Mesendoderm (in vitro differentiated cells): Measurements from ENCODE around the gene DEXI.
"Not testable (repeated sequence)": the region's sequence is repeated elsewhere in the genome, so short reads cannot be mapped to it uniquely, and the experiment has no call there.

Experiments used
- DNase-seq: peaks from one replicate; pipeline ENCODE4 v3.0.0; 2013
- H2AK5ac ChIP-seq: 2 replicates; pipeline ENCODE4 v1.6.1; 2013; ENCODE audit warnings: low read length, inconsistent platforms
- H2BK120ac ChIP-seq: 2 replicates; pipeline ENCODE4 v1.6.1; 2013; ENCODE audit warnings: low read depth, mild to moderate bottlenecking, low read length, moderate library complexity, mixed read lengths
- H2BK15ac ChIP-seq: replicated peaks from 2 replicates; pipeline ENCODE4 v1.6.1; 2013; ENCODE audit warnings: low read depth, mild to moderate bottlenecking, moderate library complexity
- H2BK5ac ChIP-seq: 2 replicates; pipeline ENCODE4 v1.6.1; 2013; ENCODE audit warnings: low read length, inconsistent platforms
- H3K18ac ChIP-seq: 2 replicates; pipeline ENCODE4 v1.6.1; 2013; ENCODE audit warnings: mild to moderate bottlenecking, low read length, mixed read lengths
- H3K23ac ChIP-seq: one replicate; pipeline ENCODE4 v1.6.1; 2013; ENCODE audit warnings: low read length
- H3K27ac ChIP-seq: 2 replicates; pipeline ENCODE4 v1.5.1; 2013; ENCODE audit warnings: low read depth, mild to moderate bottlenecking, inconsistent platforms, low read length, moderate library complexity
- H3K27me3 ChIP-seq: 2 replicates; pipeline ENCODE4 v1.6.1; 2013; ENCODE audit warnings: low read length, control low read depth, mild to moderate bottlenecking, inconsistent platforms; ENCODE audit not compliant: insufficient read depth, poor library complexity
- H3K36me3 ChIP-seq: 2 replicates; pipeline ENCODE4 v1.6.1; 2013; ENCODE audit warnings: low read length, inconsistent platforms; ENCODE audit not compliant: control insufficient read depth, insufficient read depth
- H3K4ac ChIP-seq: one replicate; pipeline ENCODE4 v1.6.1; 2013; ENCODE audit warnings: low read depth, mild to moderate bottlenecking, low read length, moderate library complexity
- H3K4me1 ChIP-seq: 2 replicates; pipeline ENCODE4 v1.6.1; 2013; ENCODE audit warnings: low read depth, low read length, inconsistent platforms; ENCODE audit not compliant: control insufficient read depth
- H3K4me2 ChIP-seq: 2 replicates; pipeline ENCODE4 v1.6.1; 2013; ENCODE audit warnings: low read length
- H3K4me3 ChIP-seq: 2 replicates; pipeline ENCODE4 v1.5.1; 2013; ENCODE audit warnings: mild to moderate bottlenecking, low read length
- H3K56ac ChIP-seq: one replicate; pipeline ENCODE4 v1.6.1; 2013; ENCODE audit warnings: low read length
- H3K79me1 ChIP-seq: 2 replicates; pipeline ENCODE4 v1.6.1; 2013; ENCODE audit warnings: low read length, inconsistent platforms
- H3K79me2 ChIP-seq: 2 replicates; pipeline ENCODE4 v1.6.1; 2013; ENCODE audit warnings: mild to moderate bottlenecking, low read length; ENCODE audit not compliant: control insufficient read depth, insufficient read depth
- H3K9ac ChIP-seq: 2 replicates; pipeline ENCODE4 v1.6.1; 2013; ENCODE audit warnings: low read length, inconsistent platforms
- H4K5ac ChIP-seq: one replicate; pipeline ENCODE4 v1.6.1; 2013; ENCODE audit warnings: low read length
- H4K8ac ChIP-seq: one replicate; pipeline ENCODE4 v1.6.1; 2013; ENCODE audit warnings: low read depth, mild to moderate bottlenecking, control low read depth, low read length, moderate library complexity
- WGBS: extraction: QIAGEN DNeasy Blood & Tissue Kit; methylation state at CpG from one replicate; pipeline ENCODE4 v1.1.7; 2013; ENCODE audit warnings: low lambda C conversion rate, missing lambda C conversion rate; ENCODE audit not compliant: insufficient coverage; ENCODE audit errors: extremely low coverage; 5-methylcytosine and 5-hydroxymethylcytosine counted together

DEXI gene

GRCh38 chr16:10968498-10968897, 26.2 kb upstream of the DEXI start:
- no CpG with 5 or more reads among the region's 3 CpGs for WGBS
- H2BK120ac ChIP-seq = no peak overlapping the region
- H3K4ac ChIP-seq = no peak overlapping the region
- no peak overlapping the region for H2AK5ac ChIP-seq
- no peak overlapping the region for H3K56ac ChIP-seq
- H2BK5ac ChIP-seq = no peak overlapping the region
- H3K18ac ChIP-seq = no peak overlapping the region
- no peak overlapping the region for H3K4me3 ChIP-seq
- H3K27ac ChIP-seq = no peak overlapping the region
- H2BK15ac ChIP-seq = no peak overlapping the region
- no peak overlapping the region for H4K8ac ChIP-seq
- no peaks in the 10 kb centered on the region for H3K79me1 ChIP-seq
- H3K9ac ChIP-seq = no peak overlapping the region
- H3K79me2 ChIP-seq = no peaks in the 10 kb centered on the region
- H3K23ac ChIP-seq = no peak overlapping the region
- no peak overlapping the region for H3K4me2 ChIP-seq
- DNase-seq = no peak
- H4K5ac ChIP-seq = no peak overlapping the region
- peaks cover 6% of the 10 kb centered on the region for H3K4me1 ChIP-seq
- no peaks in the 10 kb centered on the region for H3K36me3 ChIP-seq
- no peaks in the 10 kb centered on the region for H3K27me3 ChIP-seq

GRCh38 chr16:10967986-10968385, 25.7 kb upstream of the DEXI start:
- Histone ChIP-seq H3K27ac (no peak overlapping the region), H2BK15ac (no peak overlapping the region), H2AK5ac (no peak overlapping the region), H3K4me1 (peaks cover 6% of the 10 kb centered on the region), H2BK5ac (no peak overlapping the region), H4K8ac (no peak overlapping the region), H3K27me3 (no peaks in the 10 kb centered on the region), H3K23ac (no peak overlapping the region), H3K4ac (no peak overlapping the region), H3K79me1 (no peaks in the 10 kb centered on the region), H4K5ac (no peak overlapping the region), H3K9ac (no peak overlapping the region), H3K4me2 (no peak overlapping the region), H3K4me3 (no peak overlapping the region), H3K56ac (no peak overlapping the region), H3K18ac (no peak overlapping the region), H3K79me2 (no peaks in the 10 kb centered on the region), H2BK120ac (no peak overlapping the region), H3K36me3 (no peaks in the 10 kb centered on the region)
- DNase-seq = no peak
- no CpG with 5 or more reads among the region's 5 CpGs for WGBS

GRCh38 chr16:10966559-10966958, 24.3 kb upstream of the DEXI start:
- no CpG with 5 or more reads among the region's 4 CpGs for WGBS
- not testable (repeated sequence) for H3K4me3 ChIP-seq, H4K5ac ChIP-seq, H3K79me1 ChIP-seq, H3K36me3 ChIP-seq, H3K9ac ChIP-seq, H3K79me2 ChIP-seq, H3K56ac ChIP-seq, H3K27ac ChIP-seq, DNase-seq, H2BK5ac ChIP-seq, H3K18ac ChIP-seq, H4K8ac ChIP-seq, H2AK5ac ChIP-seq, H3K23ac ChIP-seq, H3K4me2 ChIP-seq, H3K4ac ChIP-seq, H3K4me1 ChIP-seq, H2BK120ac ChIP-seq, H2BK15ac ChIP-seq, H3K27me3 ChIP-seq

GRCh38 chr16:10966129-10966528, 23.9 kb upstream of the DEXI start:
- Histone ChIP-seq H3K9ac (no peak overlapping the region), H3K36me3 (no peaks in the 10 kb centered on the region), H2AK5ac (no peak overlapping the region), H4K8ac (no peak overlapping the region), H3K27ac (no peak overlapping the region), H4K5ac (no peak overlapping the region), H3K23ac (no peak overlapping the region), H3K4ac (no peak overlapping the region), H3K27me3 (no peaks in the 10 kb centered on the region), H3K79me1 (no peaks in the 10 kb centered on the region), H3K56ac (no peak overlapping the region), H3K18ac (no peak overlapping the region), H3K4me1 (no peaks in the 10 kb centered on the region), H3K79me2 (no peaks in the 10 kb centered on the region), H2BK15ac (no peak overlapping the region), H3K4me3 (no peak overlapping the region), H2BK5ac (no peak overlapping the region), H3K4me2 (no peak overlapping the region), H2BK120ac (no peak overlapping the region)
- no CpG with 5 or more reads among the region's 5 CpGs for WGBS
- DNase-seq = no peak

- H3K4me3 ChIP-seq = no peak overlapping the region
- H3K56ac ChIP-seq = no peak overlapping the region
- no peaks in the 10 kb centered on the region for H3K4me1 ChIP-seq
- no peak overlapping the region for H2BK15ac ChIP-seq
- no peak for DNase-seq
- H3K9ac ChIP-seq = no peak overlapping the region
- H3K4ac ChIP-seq = no peak overlapping the region
- no peak overlapping the region for H3K4me2 ChIP-seq
- H4K8ac ChIP-seq = no peak overlapping the region
- no peak overlapping the region for H3K23ac ChIP-seq
- H4K5ac ChIP-seq = no peak overlapping the region
- no peak overlapping the region for H2BK5ac ChIP-seq
- H2AK5ac ChIP-seq = no peak overlapping the region
- H3K18ac ChIP-seq = no peak overlapping the region
- no peaks in the 10 kb centered on the region for H3K36me3 ChIP-seq
- no peak overlapping the region for H2BK120ac ChIP-seq
- H3K79me2 ChIP-seq = no peaks in the 10 kb centered on the region
- H3K79me1 ChIP-seq = no peaks in the 10 kb centered on the region
- H3K27ac ChIP-seq = no peak overlapping the region
- no peaks in the 10 kb centered on the region for H3K27me3 ChIP-seq
- no CpG with 5 or more reads among the region's 6 CpGs for WGBS
These were observed 23.3 kb upstream of the DEXI start for GRCh38 chr16:10965440-10966061.

- no peaks in the 10 kb centered on the region for H3K36me3 ChIP-seq
- no peaks in the 10 kb centered on the region for H3K27me3 ChIP-seq
- no peak overlapping the region for H2BK120ac ChIP-seq
- no peak overlapping the region for H2BK5ac ChIP-seq
- H3K27ac ChIP-seq = no peak overlapping the region
- H2AK5ac ChIP-seq = no peak overlapping the region
- H2BK15ac ChIP-seq = no peak overlapping the region
- no peak overlapping the region for H3K18ac ChIP-seq
- no peak overlapping the region for H3K56ac ChIP-seq
- H3K4me3 ChIP-seq = no peak overlapping the region
- no peaks in the 10 kb centered on the region for H3K79me2 ChIP-seq
- no peak overlapping the region for H3K23ac ChIP-seq
- no peak overlapping the region for H3K4ac ChIP-seq
- H3K4me2 ChIP-seq = no peak overlapping the region
- H4K8ac ChIP-seq = no peak overlapping the region
- H3K9ac ChIP-seq = no peak overlapping the region
- WGBS = no CpG with 5 or more reads among the region's 8 CpGs
- H4K5ac ChIP-seq = no peak overlapping the region
- no peaks in the 10 kb centered on the region for H3K79me1 ChIP-seq
- H3K4me1 ChIP-seq = no peaks in the 10 kb centered on the region
- DNase-seq = no peak
These were observed 22.6 kb upstream of the DEXI start for GRCh38 chr16:10964891-10965326.
